GM12878 (cell line): ENCODE data around the gene CRP. TPM values are rescaled to one million over a fixed set of nuclear protein-coding genes. Genes with fewer than 3 reads are reported as not detected.

Source experiments
- ATAC-seq: fragments of 200-7000 bp; cut with Tn5 transposase; 3 replicates; pipeline ENCODE4 v1.9.1; 2020; ENCODE audit warnings: mild to moderate bottlenecking, moderate library complexity
- BruUV-seq: library from RNA; stranded (reverse); fragments of 400-500 nt; replicated peaks from 2 replicates; lab custom pipeline; 2021; lab: Mats Ljungman, UMichigan
- CTCF ChIA-PET: fragments of 300-600 bp; sonication (Branson Sonifier 250); formaldehyde crosslinking; extraction: SDS; loops from one replicate; lab custom pipeline; 2021; ENCODE audit warnings: inconsistent platforms; lab: Yijun Ruan, JAX
- POLR2A ChIA-PET: fragments of 350-600 bp; formaldehyde crosslinking; extraction: SDS; loops from one replicate; lab custom pipeline; 2021; ENCODE audit warnings: inconsistent platforms; lab: Charles Lee
- RAD21 ChIA-PET: fragments of 300-600 bp; sonication (Branson Sonifier 250); formaldehyde crosslinking; loops from one replicate; lab custom pipeline; 2023; ENCODE audit warnings: antibody characterized with exemption; ENCODE audit not compliant: unreplicated experiment; lab: Charles Lee
- SMC1A ChIA-PET: fragments of 300-600 bp; sonication (Branson Sonifier 250); formaldehyde crosslinking; loops from one replicate; lab custom pipeline; 2023; ENCODE audit not compliant: unreplicated experiment, uncharacterized antibody; lab: Charles Lee
- DNase-seq: peaks from one replicate; pipeline ENCODE4 v3.0.0-alpha.2; 2011; ENCODE audit warnings: low read depth, low spot score
- FAIRE-seq: peaks from 3 replicates; lab custom pipeline; 2011; peaks lifted over from hg19 to GRCh38; lab: Jason Lieb, UNC
- H2AFZ ChIP-seq: 2 replicates; pipeline ENCODE4 v1.6.0; 2011; ENCODE audit warnings: low read depth, low read length, control low read depth; ENCODE audit not compliant: control insufficient read depth
- H3K27ac ChIP-seq: 2 replicates; pipeline ENCODE4 v1.5.1; 2011; ENCODE audit warnings: control low read depth; ENCODE audit not compliant: control insufficient read depth, insufficient read depth
- H3K27me3 ChIP-seq, 2 experiments: replicated peaks in 1 of 2; 2 replicates each; pipeline versions ENCODE4 v1.6.0 to v1.6.1; 2011; ENCODE audit warnings: low read length in 1 of 2; ENCODE audit not compliant: control insufficient read depth in 2 of 2, insufficient read depth in 2 of 2
- H3K36me3 ChIP-seq, 2 experiments: 2 replicates each; pipeline ENCODE4 v1.5.1; 2011; ENCODE audit warnings: low read length in 1 of 2; ENCODE audit not compliant: control insufficient read depth in 2 of 2, insufficient read depth in 2 of 2
- H3K4me1 ChIP-seq: 2 replicates; pipeline ENCODE4 v1.6.1; 2011; ENCODE audit warnings: mild to moderate bottlenecking, low read length, moderate library complexity, mixed read lengths; ENCODE audit not compliant: control insufficient read depth, insufficient read depth
- H3K4me2 ChIP-seq: 2 replicates; pipeline ENCODE4 v1.6.0; 2011; ENCODE audit warnings: control low read depth; ENCODE audit not compliant: control insufficient read depth, insufficient read depth
- H3K4me3 ChIP-seq: fragments of 200-600 bp; sonication (generic); 2 replicates; pipeline ENCODE4 v1.5.1; 2016
- H3K79me2 ChIP-seq: 2 replicates; pipeline ENCODE4 v1.6.0; 2011; ENCODE audit warnings: low read length; ENCODE audit not compliant: control insufficient read depth, insufficient read depth
- H3K9ac ChIP-seq: 2 replicates; pipeline ENCODE4 v1.8.0; 2011; ENCODE audit warnings: low read length, control low read depth, mixed read lengths; ENCODE audit not compliant: control insufficient read depth, insufficient read depth
- H3K9me3 ChIP-seq: replicated peaks from 3 replicates; pipeline ENCODE4 v1.5.1; 2011; ENCODE audit warnings: mild to moderate bottlenecking, low read length; ENCODE audit not compliant: control insufficient read depth, insufficient read depth
- H4K20me1 ChIP-seq: 2 replicates; pipeline ENCODE4 v1.6.0; 2011; ENCODE audit not compliant: control insufficient read depth, insufficient read depth
- BCL11A ChIP-seq: IDR thresholded peaks from 2 replicates; pipeline ENCODE4 v1.6.1; 2011; ENCODE audit warnings: low read depth, low read length
- CREM ChIP-seq: IDR thresholded peaks from 2 replicates; pipeline ENCODE4 v1.6.1; 2014; ENCODE audit warnings: antibody characterized with exemption, low read depth
- FOXK2 ChIP-seq: fragments of 450-650 bp; IDR thresholded peaks from 2 replicates; pipeline ENCODE4 v1.6.1; 2017; ENCODE audit warnings: mild to moderate bottlenecking, moderate library complexity
- HDAC6 ChIP-seq: fragments of 200-600 bp; sonication (generic); IDR thresholded peaks from one replicate; pipeline ENCODE4 v1.8.0; 2017; ENCODE audit warnings: antibody characterized with exemption; ENCODE audit not compliant: unreplicated experiment
- JUND ChIP-seq: IDR thresholded peaks from 2 replicates; pipeline ENCODE4 v1.6.1; 2012; ENCODE audit warnings: low read depth, mild to moderate bottlenecking, low read length, improper control_type of control experiment, moderate library complexity
- MLLT1 ChIP-seq: fragments of 450-650 bp; IDR thresholded peaks from 2 replicates; pipeline ENCODE4 v1.6.1; 2016; ENCODE audit warnings: mild to moderate bottlenecking
- PKNOX1 ChIP-seq: fragments of 450-650 bp; IDR thresholded peaks from 2 replicates; pipeline ENCODE4 v1.6.1; 2016; ENCODE audit warnings: mild to moderate bottlenecking
- PML ChIP-seq: IDR thresholded peaks from 2 replicates; pipeline ENCODE4 v1.6.1; 2012; ENCODE audit warnings: low read length, inconsistent platforms
- PRDM15 ChIP-seq: fragments of 450-650 bp; formaldehyde crosslinking; IDR thresholded peaks from 2 replicates; pipeline ENCODE4 v1.4.0; 2020; ENCODE audit warnings: mild to moderate bottlenecking, moderate library complexity
- SMARCA5 ChIP-seq: fragments of 450-650 bp; IDR thresholded peaks from 2 replicates; pipeline ENCODE4 v1.6.1; 2017; ENCODE audit warnings: mild to moderate bottlenecking
- SP1 ChIP-seq: IDR thresholded peaks from one replicate; pipeline ENCODE4 v1.6.1; 2011; ENCODE audit warnings: low read depth, low read length
- SREBF2 ChIP-seq: IDR thresholded peaks from 2 replicates; pipeline ENCODE4 v1.6.1; 2012; ENCODE audit warnings: mild to moderate bottlenecking, low read length
- SRF ChIP-seq, 2 experiments: IDR thresholded peaks; 2 replicates each; pipeline ENCODE4 v1.6.1; 2011; ENCODE audit warnings: low read depth in 2 of 2, low read length in 2 of 2, mild to moderate bottlenecking in 1 of 2, moderate library complexity in 1 of 2
- YBX1 ChIP-seq: fragments of 450-650 bp; IDR thresholded peaks from 2 replicates; pipeline ENCODE4 v1.6.1; 2016; ENCODE audit warnings: antibody characterized with exemption
- WGBS: methylation state at CpG from one replicate; pipeline ENCODE4 v1.1.6; 2016; ENCODE audit warnings: low lambda C conversion rate; ENCODE audit not compliant: insufficient replicate concordance, insufficient coverage; ENCODE audit errors: missing lambda C conversion rate; 5-methylcytosine and 5-hydroxymethylcytosine counted together
- in situ Hi-C: fragments of 300-500 bp; cut with MboI; formaldehyde crosslinking; loops from 9 replicates; pipeline ENCODE4 v1.14.3; 2018; ENCODE audit warnings: mixed read lengths
- intact Hi-C: fragments of 100-400 bp; cut with micrococcal nuclease; formaldehyde crosslinking; loops from one replicate; pipeline ENCODE4 v1.14.2; 2022; ENCODE audit not compliant: unreplicated experiment
- polyA plus RNA-seq, 11 experiments: library from polyadenylated mRNA; depleted of rRNA in 4 of 11; unstranded in 6 of 11; stranded (reverse) in 5 of 11; fragments of >200 nt; fragmentation: Nextera tagmentation in 4 of 11; fragmentation: Illumina TruSeq in 1 of 11; extraction: Ambion mirVana in 4 of 11; extraction: Trizol in 1 of 11; gene quantifications; 1 replicate in 1 of 11; 2 replicates in 10 of 11; pipeline versions ENCODE4 v1.2.1 to v1.2.3, GENCODE V29; 2011 to 2016; ENCODE audit warnings: inconsistent platforms in 2 of 11, missing spikeins in 2 of 11, low read depth in 1 of 11
- total RNA-seq, 4 experiments: library from RNA; depleted of rRNA in 3 of 4; stranded (reverse); fragments of >200 nt in 3 of 4; fragmentation: Illumina TruSeq in 1 of 4; extraction: Trizol in 1 of 4; gene quantifications; 2 replicates each; pipeline versions ENCODE4 v1.2.1 to v1.2.3, GENCODE V29; 2013 to 2021
- TF ChIP-seq, protein P1 (sequence below): IDR thresholded peaks from 2 replicates; pipeline ENCODE4 v1.6.1; 2012; ENCODE audit warnings: low read depth, low read length, improper control_type of control experiment
- TF ChIP-seq, protein P2 (sequence below): IDR thresholded peaks from 2 replicates; pipeline ENCODE4 v1.6.1; 2011; ENCODE audit warnings: mild to moderate bottlenecking, low read depth, low read length, moderate library complexity; ENCODE audit not compliant: insufficient replicate concordance

The CRP gene
- total and polyA plus RNA-seq, 10 of the 15 experiments (the other 5 are each of a cell fraction or from before 2014, with no cell fraction given), result 0.54 TPM; not detected in 9

DNA sequence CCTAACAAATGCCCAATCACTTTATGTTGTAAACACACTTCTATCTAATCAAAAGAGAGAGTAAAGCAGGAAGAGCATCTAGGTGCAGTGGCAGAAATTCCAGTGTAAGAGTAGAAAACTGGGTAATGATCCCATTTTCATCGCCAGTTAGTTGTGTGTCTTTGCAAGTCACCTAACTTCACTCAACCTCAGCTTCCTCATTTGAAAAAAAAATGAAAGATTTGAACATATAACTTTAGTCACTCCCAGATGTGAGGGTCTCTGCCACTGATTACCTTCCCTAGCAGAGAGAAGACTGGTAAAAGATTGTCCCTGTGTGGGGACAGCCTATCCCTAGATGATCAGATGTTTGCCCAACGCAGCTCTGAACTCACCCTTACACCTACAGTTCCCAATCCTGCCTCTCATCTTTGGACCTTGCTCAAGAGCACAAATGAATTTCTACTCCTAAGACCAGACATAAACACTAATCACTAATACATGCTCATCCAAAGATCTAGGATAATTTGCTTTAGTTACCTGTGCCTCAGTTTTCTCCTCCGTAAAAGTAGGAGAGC is 41.1 kb upstream of the CRP start:
- no peaks in the 10 kb centered on the region for H3K79me2 ChIP-seq
- no peak overlapping the region for H3K4me2 ChIP-seq
- ChIA-PET POLR2A (no interaction called here), CTCF (no interaction called here), SMC1A (no interaction called here), RAD21 (no interaction called here)
- H2AFZ ChIP-seq, result no peak overlapping the region
- H3K4me3 ChIP-seq, result no peak overlapping the region
- H3K4me1 ChIP-seq, result no peaks in the 10 kb centered on the region
- intact Hi-C loops, result no loop called here
- in situ Hi-C loops, result no loop called here
- no peaks in the 10 kb centered on the region for H3K9me3 ChIP-seq
- H3K36me3 ChIP-seq, result no peaks in the 10 kb centered on the region
- H3K9ac ChIP-seq, result no peak overlapping the region
- no TSS peak for BruUV-seq
- H3K27me3 ChIP-seq, result no peaks in the 10 kb centered on the region
- ATAC-seq, result no peak
- DNase-seq, result no peak
- no peak overlapping the region for H3K27ac ChIP-seq
- TF ChIP-seq SRF (IDR thresholded peaks at IDR 0.05; ENCODE audit: low read depth in 2 of 2, low read length in 2 of 2), result no peak
- TF ChIP-seq BCL11A, result no peak
- TF ChIP-seq SREBF2, result no peak
- no peak for TF ChIP-seq PKNOX1
- TF ChIP-seq PML, result no peak
- no peak for TF ChIP-seq MLLT1
- TF ChIP-seq FOXK2, result no peak
- TF ChIP-seq JUND, result no peak
- TF ChIP-seq HDAC6, result no peak
- no peak for TF ChIP-seq SP1
- TF ChIP-seq, protein P1, sequence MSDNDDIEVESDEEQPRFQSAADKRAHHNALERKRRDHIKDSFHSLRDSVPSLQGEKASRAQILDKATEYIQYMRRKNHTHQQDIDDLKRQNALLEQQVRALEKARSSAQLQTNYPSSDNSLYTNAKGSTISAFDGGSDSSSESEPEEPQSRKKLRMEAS, result no peak
- TF ChIP-seq PRDM15 (CRISPR knock-in tag), result no peak
- TF ChIP-seq YBX1, result no peak
- no peak for TF ChIP-seq SMARCA5
- no peak for TF ChIP-seq CREM
- TF ChIP-seq, protein P2, sequence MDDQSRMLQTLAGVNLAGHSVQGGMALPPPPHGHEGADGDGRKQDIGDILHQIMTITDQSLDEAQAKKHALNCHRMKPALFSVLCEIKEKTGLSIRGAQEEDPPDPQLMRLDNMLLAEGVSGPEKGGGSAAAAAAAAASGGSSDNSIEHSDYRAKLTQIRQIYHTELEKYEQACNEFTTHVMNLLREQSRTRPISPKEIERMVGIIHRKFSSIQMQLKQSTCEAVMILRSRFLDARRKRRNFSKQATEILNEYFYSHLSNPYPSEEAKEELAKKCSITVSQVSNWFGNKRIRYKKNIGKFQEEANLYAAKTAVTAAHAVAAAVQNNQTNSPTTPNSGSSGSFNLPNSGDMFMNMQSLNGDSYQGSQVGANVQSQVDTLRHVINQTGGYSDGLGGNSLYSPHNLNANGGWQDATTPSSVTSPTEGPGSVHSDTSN, result no peak
- FAIRE-seq, result no peak
- 18% methylated on average over 3 of the region's 3 CpGs for WGBS
- no peaks in the 10 kb centered on the region for H4K20me1 ChIP-seq
